Hepatocyte (in vitro differentiated cells): ENCODE measurements around the gene PHLDA2.

Experiments used
- CTCF ChIP-seq: fragments of 200-600 bp; sonication (generic); IDR thresholded peaks from 2 replicates; pipeline ENCODE4 v1.5.1; 2016; ENCODE audit warnings: antibody characterized with exemption, mild to moderate bottlenecking; ENCODE audit not compliant: poor library complexity
- EZH2 ChIP-seq: fragments of 200-600 bp; sonication (generic); IDR thresholded peaks from 2 replicates; pipeline ENCODE4 v1.6.1; 2016; ENCODE audit warnings: antibody characterized with exemption, mild to moderate bottlenecking, borderline replicate concordance
- EZH2phosphoT487 ChIP-seq: fragments of 200-600 bp; sonication (generic); IDR thresholded peaks from one replicate; pipeline ENCODE4 v1.6.1; 2018; ENCODE audit warnings: antibody characterized with exemption, mild to moderate bottlenecking, low read depth, moderate library complexity; ENCODE audit not compliant: unreplicated experiment, severe bottlenecking

GRCh38 chr11:2887515-2888195, 41.6 kb downstream of the PHLDA2 start:
- no peak for TF ChIP-seq CTCF
- TF ChIP-seq EZH2 = no peak
- no peak for TF ChIP-seq EZH2phosphoT487
